Osteocyte (in vitro differentiated cells): ENCODE measurements around the gene FBXO9. TPM values are rescaled to one million over a fixed set of nuclear protein-coding genes. Genes with fewer than 3 reads are reported as not detected.
"Not testable (repeated sequence)": the region's sequence is repeated elsewhere in the genome, so short reads cannot be mapped to it uniquely, and the experiment has no call there.

Experiments
- DNase-seq: peaks from one replicate; pipeline ENCODE4 v3.0.0; 2021; ENCODE audit warnings: mixed read lengths; ENCODE audit not compliant: unreplicated experiment; ENCODE audit errors: extremely low spot score
- H3K27ac Mint-ChIP-seq: one replicate; pipeline ENCODE4 v1.8.0; 2021; ENCODE audit warnings: mild to moderate bottlenecking, mixed read lengths; ENCODE audit not compliant: unreplicated experiment
- H3K27me3 Mint-ChIP-seq: one replicate; pipeline ENCODE4 v1.8.0; 2021; ENCODE audit warnings: mixed read lengths; ENCODE audit not compliant: unreplicated experiment
- H3K36me3 Mint-ChIP-seq: one replicate; pipeline ENCODE4 v1.8.0; 2021; ENCODE audit warnings: mixed read lengths; ENCODE audit not compliant: unreplicated experiment
- H3K4me1 Mint-ChIP-seq: one replicate; pipeline ENCODE4 v1.8.0; 2021; ENCODE audit warnings: mixed read lengths; ENCODE audit not compliant: unreplicated experiment
- H3K4me3 Mint-ChIP-seq: one replicate; pipeline ENCODE4 v1.8.0; 2021; ENCODE audit warnings: mild to moderate bottlenecking, moderate library complexity, mixed read lengths; ENCODE audit not compliant: unreplicated experiment
- H3K9me3 Mint-ChIP-seq: one replicate; pipeline ENCODE4 v1.8.0; 2021; ENCODE audit warnings: mixed read lengths; ENCODE audit not compliant: unreplicated experiment
- total RNA-seq: library from RNA; stranded (reverse); gene quantifications from 2 replicates; pipeline ENCODE4 v1.2.1, GENCODE V29; 2021
- TF ChIP-seq, protein P1 (sequence below): fragments of 200-600 bp; sonication (generic); IDR thresholded peaks from 2 replicates; pipeline ENCODE4 v1.5.0; 2021; ENCODE audit warnings: antibody characterized with exemption, mild to moderate bottlenecking, moderate library complexity

FBXO9 gene
- total RNA-seq, 1 donor from 2014 or later = 74.8 TPM

DNA sequence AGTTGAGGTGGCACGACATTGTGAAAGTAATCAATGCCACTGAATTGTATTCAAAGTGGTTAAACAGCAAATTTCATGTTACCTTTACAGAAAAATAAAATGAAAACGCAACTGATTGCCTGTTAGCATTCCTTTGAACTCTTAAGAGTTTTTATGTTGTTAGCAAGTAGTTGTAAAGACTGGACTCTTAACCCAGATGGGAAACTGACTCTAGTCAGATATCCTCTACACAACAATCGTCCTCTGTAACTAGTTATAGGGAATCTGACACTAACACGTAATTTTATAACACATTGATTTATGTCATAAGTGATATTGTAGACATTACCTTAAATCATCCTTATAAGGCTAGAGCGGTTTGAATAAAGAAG lies 3.0 kb upstream of the FBXO9 start:
- Mint-ChIP-seq H3K4me3 (peak overlapping the region; percentile 92), H3K27me3 (no peaks in the 10 kb centered on the region), H3K36me3 (peaks cover under 1% of the 10 kb centered on the region), H3K4me1 (peaks cover 50% of the 10 kb centered on the region), H3K9me3 (no peaks in the 10 kb centered on the region), H3K27ac (peak overlapping the region; percentile 98)
- no peak for DNase-seq
- TF ChIP-seq, protein P1, sequence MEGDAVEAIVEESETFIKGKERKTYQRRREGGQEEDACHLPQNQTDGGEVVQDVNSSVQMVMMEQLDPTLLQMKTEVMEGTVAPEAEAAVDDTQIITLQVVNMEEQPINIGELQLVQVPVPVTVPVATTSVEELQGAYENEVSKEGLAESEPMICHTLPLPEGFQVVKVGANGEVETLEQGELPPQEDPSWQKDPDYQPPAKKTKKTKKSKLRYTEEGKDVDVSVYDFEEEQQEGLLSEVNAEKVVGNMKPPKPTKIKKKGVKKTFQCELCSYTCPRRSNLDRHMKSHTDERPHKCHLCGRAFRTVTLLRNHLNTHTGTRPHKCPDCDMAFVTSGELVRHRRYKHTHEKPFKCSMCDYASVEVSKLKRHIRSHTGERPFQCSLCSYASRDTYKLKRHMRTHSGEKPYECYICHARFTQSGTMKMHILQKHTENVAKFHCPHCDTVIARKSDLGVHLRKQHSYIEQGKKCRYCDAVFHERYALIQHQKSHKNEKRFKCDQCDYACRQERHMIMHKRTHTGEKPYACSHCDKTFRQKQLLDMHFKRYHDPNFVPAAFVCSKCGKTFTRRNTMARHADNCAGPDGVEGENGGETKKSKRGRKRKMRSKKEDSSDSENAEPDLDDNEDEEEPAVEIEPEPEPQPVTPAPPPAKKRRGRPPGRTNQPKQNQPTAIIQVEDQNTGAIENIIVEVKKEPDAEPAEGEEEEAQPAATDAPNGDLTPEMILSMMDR = no peak

GRCh38 chr6:53064255-53064654 lies 949 bp upstream of the FBXO9 start:
- Mint-ChIP-seq H3K4me1 (peaks cover 57% of the 10 kb centered on the region), H3K4me3 (peak overlapping the region; percentile 99)
- not testable (repeated sequence) for H3K27me3 Mint-ChIP-seq, H3K36me3 Mint-ChIP-seq, DNase-seq, H3K9me3 Mint-ChIP-seq, H3K27ac Mint-ChIP-seq

DNA sequence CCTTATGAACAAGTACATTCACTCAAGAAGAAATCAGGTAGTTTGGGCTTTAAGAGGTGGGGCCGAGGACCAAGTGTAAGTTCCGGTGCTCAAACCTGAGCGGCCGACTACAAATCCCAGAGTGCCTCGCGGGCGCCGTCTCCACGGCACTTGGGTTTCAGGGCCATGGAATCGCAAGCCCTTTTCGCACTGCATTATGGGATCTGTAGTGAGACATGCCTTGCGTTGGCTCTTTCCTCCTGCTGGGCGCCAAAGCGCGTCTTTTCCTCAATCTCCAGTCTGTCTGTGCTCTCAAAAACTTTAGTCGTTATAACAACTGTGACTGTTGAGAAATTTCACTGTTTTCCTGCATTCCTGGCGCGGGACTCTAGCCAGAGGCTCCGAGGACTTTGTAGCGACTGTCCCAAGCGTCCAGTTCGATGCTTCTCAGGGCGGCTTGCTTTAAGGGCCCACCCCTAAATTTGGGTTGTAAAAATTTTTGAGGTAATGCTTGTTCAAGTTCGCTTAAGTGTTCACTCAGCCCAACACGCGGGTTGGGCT lies 408 bp upstream of the FBXO9 start:
- H3K4me1 Mint-ChIP-seq = peaks cover 54% of the 10 kb centered on the region
- H3K9me3 Mint-ChIP-seq = no peaks in the 10 kb centered on the region
- H3K36me3 Mint-ChIP-seq = peaks cover 4% of the 10 kb centered on the region
- H3K4me3 Mint-ChIP-seq = peak overlapping the region; percentile 99
- H3K27me3 Mint-ChIP-seq = no peaks in the 10 kb centered on the region
- H3K27ac Mint-ChIP-seq = peak overlapping the region; percentile 98
- DNase-seq = peak; percentile 96
- TF ChIP-seq, protein P1 = no peak

GRCh38 chr6:53066077-53066417 lies 843 bp downstream of the FBXO9 start:
- Mint-ChIP-seq H3K4me1 (peaks cover 43% of the 10 kb centered on the region), H3K36me3 (peaks cover 4% of the 10 kb centered on the region), H3K27me3 (no peaks in the 10 kb centered on the region), H3K27ac (peak overlapping the region; percentile 80), H3K4me3 (peak overlapping the region; percentile 99), H3K9me3 (no peaks in the 10 kb centered on the region)
- no peak for DNase-seq
- TF ChIP-seq, protein P1 = no peak

DNA sequence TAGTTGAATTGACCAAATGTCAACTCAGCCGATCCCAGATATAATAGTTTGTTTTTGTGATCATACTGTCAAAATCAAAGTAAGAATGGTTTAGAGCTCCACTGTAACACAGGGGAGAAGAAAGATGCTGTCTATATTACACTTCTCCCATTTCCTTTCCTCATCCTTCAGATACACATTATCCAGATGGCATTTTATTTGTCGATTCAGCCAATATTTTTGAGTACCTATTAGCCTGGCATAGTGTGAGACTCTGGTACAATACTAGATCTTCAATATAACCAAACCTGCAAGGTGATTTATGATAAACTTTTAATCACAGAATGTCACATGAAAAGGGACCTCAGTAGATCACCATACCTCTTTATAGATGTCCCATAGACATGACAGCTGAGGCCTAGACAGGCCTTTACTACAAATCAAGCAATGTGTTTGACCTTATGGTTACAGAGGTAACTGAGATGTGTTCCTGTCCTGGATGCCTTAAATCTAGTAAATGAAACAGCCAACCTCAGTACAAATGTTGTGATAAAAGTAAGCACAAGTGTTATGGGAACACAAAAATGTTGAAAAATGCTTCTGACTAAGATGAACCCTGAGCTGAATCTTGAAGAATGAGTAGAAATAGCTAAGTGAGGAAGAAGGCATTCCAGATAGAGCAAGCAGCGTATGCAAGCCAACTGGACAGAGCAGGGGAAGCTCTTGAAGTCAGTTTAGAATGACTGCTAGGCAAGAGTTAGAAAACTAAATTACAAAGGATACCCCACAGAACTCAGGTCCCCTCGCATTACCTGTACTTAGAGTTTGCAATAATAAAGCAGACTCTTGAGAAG lies 1.9 kb downstream of the FBXO9 start:
- Mint-ChIP-seq H3K4me1 (peaks cover 39% of the 10 kb centered on the region), H3K27ac (no peak overlapping the region), H3K27me3 (no peaks in the 10 kb centered on the region), H3K9me3 (no peaks in the 10 kb centered on the region), H3K4me3 (peak overlapping the region; percentile 99), H3K36me3 (peaks cover 4% of the 10 kb centered on the region)
- no peak for DNase-seq
- TF ChIP-seq, protein P1 = no peak
